Measurements from ENCODE around the gene PCDHGC4.
A peak's percentile ranks its signal among the peaks of the same experiment; 100 is the strongest.

PCDHGC4 gene

GRCh38 chr5:141523991-141524390, 39.2 kb downstream of the PCDHGC4 start:
- H3K4me3 ChIP-seq (ENCODE audit: low read depth, low read length) = no peak overlapping the region
- TF ChIP-seq CTCF (IDR thresholded peaks at IDR 0.05; ENCODE audit: low read depth, low read length) = no peak

- TF ChIP-seq CTCF (IDR thresholded peaks at IDR 0.05; ENCODE audit: low read depth, low read length) = peak; percentile 93
- H3K4me3 ChIP-seq (ENCODE audit: low read depth, low read length) = peak overlapping the region; percentile 18; the same call in 1 of the 2 replicates
Observed at GRCh38 chr5:141524604-141525597, 40.1 kb downstream of the PCDHGC4 start.

GRCh38 chr5:141525653-141526052, 40.8 kb downstream of the PCDHGC4 start:
- no peak overlapping the region for H3K4me3 ChIP-seq (ENCODE audit: low read depth, low read length)
- no peak for TF ChIP-seq CTCF (IDR thresholded peaks at IDR 0.05; ENCODE audit: low read depth, low read length)

DNA sequence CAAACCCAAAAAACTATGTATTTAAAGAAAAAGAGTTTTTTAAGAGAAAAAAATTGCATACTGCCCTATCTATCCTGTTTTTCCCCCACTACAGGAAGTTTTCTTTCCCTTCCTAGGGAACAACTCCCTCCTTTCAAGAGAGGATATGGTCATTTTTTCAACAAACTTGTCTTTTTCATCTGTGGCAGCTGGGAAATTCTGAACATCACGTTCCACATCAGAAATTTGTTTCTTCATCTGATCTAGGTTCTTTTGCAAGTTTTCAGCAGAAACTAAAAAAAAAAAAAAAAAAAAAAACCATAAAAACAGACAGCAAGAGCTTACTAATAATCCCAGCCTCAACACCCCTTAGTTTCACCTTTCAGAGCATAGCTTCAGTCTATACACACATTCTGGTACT, 42.6 kb downstream of the PCDHGC4 start:
- H3K4me3 ChIP-seq (ENCODE audit: low read depth, low read length) = no peak overlapping the region
- no peak for TF ChIP-seq CTCF (IDR thresholded peaks at IDR 0.05; ENCODE audit: low read depth, low read length)

GRCh38 chr5:141528291-141528984, 43.6 kb downstream of the PCDHGC4 start:
- no peak overlapping the region for H3K4me3 ChIP-seq (ENCODE audit: low read depth, low read length)
- TF ChIP-seq CTCF (IDR thresholded peaks at IDR 0.05; ENCODE audit: low read depth, low read length) = no peak

GRCh38 chr5:141529002-141529401, 44.2 kb downstream of the PCDHGC4 start:
- TF ChIP-seq CTCF (IDR thresholded peaks at IDR 0.05; ENCODE audit: low read depth, low read length) = no peak
- H3K4me3 ChIP-seq (ENCODE audit: low read depth, low read length) = no peak overlapping the region

GRCh38 chr5:141529873-141530272, 45.0 kb downstream of the PCDHGC4 start:
- H3K4me3 ChIP-seq (ENCODE audit: low read depth, low read length) = no peak overlapping the region
- TF ChIP-seq CTCF (IDR thresholded peaks at IDR 0.05; ENCODE audit: low read depth, low read length) = no peak

Measured in WI38 (cell line).